ENCODE data around the gene PCDHGC3. TPM values are rescaled to one million over a fixed set of nuclear protein-coding genes. Genes with fewer than 3 reads are reported as not detected.

PCDHGC3 gene
- polyA plus RNA-seq, 12 donors: 86.1 to 193 (median 119) TPM; not detected in 1

DNA sequence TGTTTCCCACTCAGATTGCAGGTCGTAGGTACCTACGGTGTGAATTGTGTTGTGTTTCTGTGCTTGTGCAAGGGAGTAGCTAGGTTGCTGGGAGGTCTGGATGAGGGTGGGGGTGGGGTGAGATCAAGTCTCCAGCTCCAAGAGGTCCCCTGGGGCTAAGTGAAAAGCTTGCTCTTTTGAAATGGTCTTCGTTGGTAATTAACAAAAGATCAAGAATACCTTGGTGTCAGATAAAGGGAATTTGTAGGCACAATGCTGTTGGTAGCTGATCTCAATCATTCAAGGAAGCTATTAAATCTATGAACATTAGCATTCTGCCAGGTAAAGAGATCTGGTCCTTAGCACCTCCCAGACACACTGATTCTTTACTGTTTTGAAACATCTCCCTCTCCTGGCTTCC, 8.1 kb downstream of the PCDHGC3 start:
- DNase-seq: no peak

DNA sequence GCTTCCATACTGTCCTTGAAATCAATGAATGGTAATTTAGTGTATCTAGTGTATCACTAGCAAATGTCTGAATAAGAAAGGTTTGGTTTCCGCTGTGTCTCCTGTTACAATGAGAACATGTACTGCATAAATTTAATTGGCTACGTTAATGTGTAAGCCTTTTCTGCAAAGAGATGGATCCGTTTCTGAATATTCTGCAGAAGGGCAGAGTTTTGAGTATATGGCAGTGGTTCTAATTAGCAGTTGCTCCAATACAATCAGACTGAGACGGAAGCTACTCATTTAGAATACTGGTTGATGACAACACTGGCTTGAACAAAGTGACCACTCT, 8.5 kb downstream of the PCDHGC3 start:
- DNase-seq: no peak

DNA sequence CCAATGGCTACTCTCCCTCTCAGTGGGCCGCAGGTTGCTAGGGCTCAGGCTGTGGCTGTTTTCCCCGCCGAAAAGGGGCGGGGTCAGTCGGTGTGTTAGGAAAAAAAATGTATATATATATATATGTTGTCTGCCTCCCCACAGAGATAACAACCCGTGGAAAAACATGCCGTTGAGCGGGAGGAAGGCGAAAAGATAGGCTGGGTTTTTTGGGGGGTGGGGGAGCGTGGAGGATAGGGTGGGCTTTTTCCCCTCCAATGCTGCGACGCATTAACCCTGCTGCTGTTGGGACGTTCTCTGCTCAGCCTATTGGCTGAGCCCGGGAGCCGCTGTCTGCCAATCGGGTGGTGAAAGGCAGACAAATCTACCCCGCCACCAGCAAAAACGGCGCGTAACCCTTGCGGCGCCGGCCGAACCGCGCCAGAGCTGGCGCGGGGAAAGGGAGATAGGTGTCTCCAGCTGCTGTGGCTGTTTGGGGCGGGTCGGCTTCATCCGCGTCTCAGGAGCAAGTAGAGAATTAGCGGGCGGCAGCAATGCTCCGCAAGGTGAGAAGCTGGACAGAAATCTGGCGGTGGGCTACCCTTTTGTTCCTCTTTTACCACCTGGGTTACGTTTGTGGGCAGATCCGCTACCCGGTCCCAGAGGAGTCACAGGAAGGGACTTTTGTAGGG, 9.0 kb downstream of the PCDHGC3 start, which contains the start of gene PCDHGC4:
Gene PCDHGC4, plus strand, starts transcription at position 390 of the 671 bp plus-strand sequence. Its CDS starts 144 bp downstream, at position 534.
- no peak for DNase-seq

DNA sequence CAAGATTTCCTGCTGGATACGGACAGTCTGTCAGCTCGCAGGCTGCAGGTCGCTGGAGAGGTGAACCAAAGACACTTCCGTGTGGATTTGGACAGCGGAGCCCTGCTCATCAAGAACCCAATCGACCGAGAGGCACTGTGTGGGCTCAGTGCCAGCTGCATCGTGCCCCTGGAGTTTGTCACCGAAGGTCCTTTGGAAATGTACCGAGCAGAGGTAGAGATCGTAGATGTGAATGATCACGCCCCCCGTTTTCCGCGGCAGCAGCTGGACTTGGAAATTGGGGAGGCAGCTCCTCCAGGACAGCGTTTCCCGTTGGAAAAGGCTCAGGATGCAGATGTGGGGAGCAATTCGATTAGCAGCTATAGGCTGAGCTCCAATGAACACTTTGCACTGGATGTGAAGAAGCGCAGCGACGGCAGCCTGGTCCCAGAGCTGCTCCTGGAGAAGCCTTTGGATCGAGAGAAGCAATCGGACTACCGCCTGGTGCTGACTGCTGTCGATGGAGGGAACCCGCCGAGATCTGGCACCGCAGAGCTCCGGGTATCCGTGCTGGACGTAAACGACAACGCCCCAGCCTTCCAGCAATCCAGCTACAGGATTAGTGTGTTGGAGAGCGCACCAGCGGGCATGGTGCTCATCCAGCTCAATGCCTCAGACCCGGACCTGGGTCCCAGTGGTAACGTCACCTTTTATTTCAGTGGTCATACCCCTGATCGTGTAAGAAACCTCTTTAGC, 9.7 kb downstream of the PCDHGC3 start:
- DNase-seq: no peak

DNA sequence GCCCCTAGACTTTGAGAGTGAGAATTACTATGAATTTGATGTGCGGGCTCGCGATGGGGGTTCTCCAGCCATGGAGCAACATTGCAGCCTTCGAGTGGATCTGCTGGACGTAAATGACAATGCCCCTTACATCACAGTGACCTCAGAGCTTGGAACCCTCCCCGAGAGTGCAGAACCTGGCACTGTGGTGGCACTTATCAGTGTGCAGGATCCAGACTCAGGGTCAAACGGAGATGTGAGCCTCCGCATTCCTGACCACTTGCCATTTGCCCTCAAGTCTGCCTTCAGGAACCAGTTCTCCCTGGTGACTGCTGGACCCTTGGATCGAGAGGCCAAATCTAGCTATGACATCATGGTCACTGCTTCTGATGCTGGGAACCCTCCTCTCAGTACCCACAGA, 10.3 kb downstream of the PCDHGC3 start:
- DNase-seq: no peak

DNA sequence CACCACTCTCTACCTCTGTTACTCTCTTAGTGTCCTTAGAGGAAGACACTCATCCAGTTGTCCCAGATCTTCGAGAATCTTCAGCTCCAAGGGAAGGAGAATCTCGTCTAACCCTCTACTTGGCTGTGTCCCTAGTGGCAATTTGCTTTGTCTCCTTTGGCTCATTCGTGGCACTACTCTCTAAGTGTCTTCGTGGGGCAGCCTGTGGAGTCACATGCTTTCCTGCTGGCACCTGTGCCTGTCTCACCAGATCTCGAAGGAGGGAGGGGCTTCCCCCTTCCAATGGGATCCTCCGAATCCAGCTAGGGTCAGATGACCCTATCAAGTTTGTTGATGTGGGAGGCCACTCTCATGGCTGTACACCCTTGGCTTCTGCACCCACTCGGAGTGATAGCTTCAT, 11.4 kb downstream of the PCDHGC3 start:
- no peak for DNase-seq

DNA sequence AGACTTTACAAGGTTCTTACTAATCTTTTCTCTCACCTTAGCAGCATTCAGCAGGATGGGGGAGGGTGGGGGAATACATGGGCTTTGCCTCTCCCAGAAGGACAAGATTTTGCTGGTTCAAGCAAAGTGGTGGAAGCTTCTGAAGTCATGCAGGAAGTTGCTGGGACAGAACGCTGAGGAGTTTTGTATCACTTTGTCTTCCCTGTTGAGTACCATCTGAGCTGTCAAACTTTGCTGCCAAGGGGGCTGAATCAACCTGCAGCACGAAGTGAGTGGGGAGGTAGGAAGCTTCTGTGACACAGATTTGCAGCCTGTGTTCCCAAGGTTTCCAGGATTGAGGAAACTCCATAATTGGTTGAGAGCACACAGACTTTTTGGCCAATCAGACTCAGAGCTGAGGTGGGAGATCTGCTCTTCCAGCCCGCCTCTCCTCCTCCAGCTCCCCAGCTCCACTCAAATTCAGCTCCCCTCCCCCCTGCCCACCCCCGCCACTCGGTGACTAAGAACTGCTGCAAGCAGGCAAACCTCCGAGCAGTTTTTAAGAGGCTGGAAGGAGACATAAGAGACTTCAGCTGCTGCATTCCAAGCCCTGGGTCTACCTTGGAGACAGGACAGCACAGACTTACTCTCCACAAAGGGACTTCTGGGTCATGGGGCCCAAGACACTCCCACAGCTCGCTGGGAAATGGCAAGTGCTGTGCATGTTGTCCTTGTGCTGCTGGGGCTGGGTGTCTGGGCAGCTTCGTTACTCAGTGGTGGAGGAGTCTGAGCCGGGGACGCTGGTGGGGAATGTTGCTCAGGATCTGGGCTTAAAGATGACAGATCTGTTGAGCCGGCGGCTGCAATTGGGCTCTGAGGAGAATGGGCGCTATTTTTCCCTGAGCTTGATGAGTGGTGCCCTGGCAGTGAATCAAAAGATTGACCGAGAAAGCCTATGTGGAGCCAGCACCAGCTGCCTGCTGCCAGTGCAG, 13.1 kb downstream of the PCDHGC3 start, which contains the start of gene PCDHGC5:
Gene PCDHGC5, plus strand, starts transcription at position 491 of the 971 bp plus-strand sequence. Its CDS starts 160 bp downstream, at position 651.
- no peak for DNase-seq

DNA sequence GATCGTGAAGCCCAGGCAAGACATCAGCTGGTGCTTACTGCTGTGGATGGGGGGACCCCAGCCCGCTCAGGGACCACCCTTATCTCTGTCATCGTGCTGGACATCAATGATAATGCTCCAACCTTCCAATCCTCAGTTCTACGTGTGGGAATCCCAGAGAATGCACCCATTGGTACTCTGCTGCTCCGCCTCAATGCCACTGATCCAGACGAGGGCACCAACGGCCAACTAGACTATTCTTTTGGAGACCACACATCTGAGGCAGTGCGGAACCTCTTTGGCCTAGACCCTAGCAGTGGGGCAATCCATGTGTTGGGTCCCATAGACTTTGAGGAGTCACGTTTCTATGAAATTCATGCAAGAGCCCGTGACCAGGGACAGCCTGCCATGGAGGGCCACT, 14.1 kb downstream of the PCDHGC3 start:
- DNase-seq: no peak

DNA sequence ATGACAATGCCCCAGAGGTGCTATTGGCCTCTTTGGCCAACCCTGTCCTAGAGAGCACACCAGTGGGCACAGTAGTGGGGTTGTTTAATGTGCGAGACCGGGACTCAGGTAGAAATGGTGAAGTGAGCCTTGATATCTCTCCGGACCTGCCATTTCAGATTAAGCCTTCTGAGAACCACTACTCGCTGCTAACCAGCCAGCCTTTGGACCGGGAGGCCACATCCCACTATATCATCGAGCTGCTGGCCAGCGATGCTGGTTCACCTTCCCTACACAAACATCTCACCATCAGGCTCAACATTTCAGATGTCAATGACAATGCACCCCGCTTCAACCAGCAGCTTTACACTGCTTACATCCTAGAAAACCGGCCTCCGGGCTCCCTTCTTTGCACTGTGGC, 14.5 kb downstream of the PCDHGC3 start:
- no peak for DNase-seq

DNA sequence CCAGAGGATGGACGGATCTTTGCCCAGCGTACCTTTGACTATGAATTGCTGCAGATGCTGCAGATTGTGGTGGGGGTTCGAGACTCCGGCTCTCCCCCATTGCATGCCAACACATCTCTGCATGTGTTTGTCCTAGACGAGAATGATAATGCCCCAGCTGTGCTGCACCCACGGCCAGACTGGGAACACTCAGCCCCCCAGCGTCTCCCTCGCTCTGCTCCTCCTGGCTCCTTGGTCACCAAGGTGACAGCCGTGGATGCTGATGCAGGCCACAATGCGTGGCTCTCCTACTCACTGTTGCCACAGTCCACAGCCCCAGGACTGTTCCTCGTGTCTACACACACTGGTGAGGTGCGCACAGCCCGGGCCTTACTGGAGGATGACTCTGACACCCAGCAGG, 15.0 kb downstream of the PCDHGC3 start:
- no peak for DNase-seq

DNA sequence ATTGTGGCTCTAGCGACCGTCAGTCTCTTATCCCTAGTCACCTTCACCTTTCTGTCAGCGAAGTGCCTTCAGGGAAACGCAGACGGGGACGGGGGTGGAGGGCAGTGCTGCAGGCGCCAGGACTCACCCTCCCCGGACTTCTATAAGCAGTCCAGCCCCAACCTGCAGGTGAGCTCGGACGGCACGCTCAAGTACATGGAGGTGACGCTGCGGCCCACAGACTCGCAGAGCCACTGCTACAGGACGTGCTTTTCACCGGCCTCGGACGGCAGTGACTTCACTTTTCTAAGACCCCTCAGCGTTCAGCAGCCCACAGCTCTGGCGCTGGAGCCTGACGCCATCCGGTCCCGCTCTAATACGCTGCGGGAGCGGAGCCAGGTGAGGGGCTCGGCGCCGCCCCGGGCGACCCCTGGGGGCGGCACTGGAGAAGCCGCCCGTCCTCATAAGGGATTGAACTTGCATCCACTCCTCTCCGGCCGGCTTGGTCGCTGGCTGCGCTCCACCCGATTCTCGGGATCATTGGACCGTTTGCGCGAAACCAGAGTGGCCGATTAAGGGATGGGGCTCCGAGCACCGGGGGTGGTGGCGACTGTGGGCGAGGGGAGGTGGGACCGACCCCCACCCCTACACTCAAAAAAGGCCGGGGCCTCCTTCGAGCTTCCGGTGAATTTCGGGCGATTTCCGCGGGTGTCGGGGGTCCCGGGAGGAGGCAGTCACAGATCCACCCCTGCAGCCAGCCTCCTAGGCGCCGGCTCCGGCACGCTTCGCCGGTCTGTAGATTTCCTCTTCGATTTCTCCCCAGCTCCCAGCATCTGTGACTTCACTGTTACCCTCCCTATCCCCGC, 15.8 kb downstream of the PCDHGC3 start:
- DNase-seq: no peak

DNA sequence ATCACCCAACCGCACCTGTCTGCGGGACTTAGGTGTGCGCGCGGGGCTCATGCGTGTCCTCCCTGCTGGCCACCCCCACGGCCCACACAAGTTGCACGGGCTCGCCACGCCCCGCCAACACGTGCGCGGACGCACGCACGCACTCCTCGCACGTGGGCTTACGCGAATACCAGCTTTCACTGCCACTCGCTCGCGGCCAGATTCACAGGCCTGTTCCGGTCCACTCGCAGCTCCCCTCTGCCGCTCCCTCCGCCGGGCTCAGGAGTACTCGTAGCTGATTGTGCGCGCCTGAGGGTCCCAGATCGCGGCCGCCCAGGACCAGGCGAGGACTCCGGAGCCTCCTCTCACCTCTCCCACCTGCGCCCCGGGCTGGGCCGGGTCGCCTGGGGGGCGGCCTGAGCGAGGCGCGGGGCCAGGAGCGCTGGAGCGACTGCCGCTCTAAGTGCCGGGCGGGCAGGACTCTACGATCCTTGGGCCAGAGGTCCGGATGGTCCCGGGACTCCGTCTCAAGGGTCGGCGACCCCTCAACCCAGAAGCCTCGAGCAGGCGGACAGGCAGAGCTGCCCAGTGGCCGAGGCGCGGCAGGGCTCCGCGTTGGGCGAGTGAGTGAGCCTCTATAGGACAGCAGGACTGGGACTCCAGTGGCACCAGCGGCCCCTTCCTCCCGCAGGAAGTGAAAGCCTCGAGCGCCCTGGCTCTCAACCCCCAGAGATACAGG, 16.6 kb downstream of the PCDHGC3 start:
- DNase-seq: no peak

DNA sequence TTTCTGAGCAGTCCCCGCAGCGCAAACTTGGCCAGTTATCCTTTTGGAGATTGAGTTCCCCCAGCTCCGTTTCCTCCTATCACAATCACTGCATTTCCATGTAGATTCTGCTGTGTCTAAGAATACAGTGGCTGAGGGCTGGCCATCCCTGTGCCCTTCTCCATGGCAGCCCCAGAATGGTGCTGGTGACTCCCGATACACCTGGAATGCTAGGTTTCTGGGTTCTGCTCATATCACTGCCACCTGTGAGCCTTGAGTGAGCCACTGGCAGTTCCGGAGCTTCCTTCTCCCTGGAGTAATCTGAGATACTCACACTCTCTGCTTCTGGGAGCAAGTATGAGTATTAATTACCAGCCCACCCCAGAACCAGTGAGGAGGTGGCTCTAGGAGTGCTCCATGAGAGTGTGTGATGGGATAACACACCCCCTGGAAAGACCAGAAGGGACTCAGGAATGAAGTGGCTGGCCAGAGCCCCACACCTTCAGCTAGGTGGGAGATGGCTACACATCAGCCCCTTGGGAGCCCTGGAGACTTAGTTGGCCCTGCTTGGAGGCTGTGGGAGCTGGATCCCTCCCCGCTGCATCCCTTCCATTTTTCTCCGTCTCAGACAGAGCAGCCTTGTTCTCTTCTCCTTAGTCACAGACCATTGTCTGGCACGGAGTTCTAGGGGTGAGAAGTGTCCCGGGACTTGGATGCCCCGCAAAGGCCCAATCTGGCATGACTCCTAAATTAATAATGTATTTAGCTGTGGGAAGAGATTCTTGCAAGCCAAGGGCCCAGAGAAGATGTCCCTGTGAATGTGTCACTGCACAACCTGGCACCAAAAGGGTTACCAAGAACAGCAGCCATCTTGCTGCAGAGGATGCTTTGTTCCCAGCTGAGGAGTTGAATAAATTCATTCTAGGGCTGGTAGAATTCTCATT, 18.0 kb downstream of the PCDHGC3 start:
- no peak for DNase-seq

DNA sequence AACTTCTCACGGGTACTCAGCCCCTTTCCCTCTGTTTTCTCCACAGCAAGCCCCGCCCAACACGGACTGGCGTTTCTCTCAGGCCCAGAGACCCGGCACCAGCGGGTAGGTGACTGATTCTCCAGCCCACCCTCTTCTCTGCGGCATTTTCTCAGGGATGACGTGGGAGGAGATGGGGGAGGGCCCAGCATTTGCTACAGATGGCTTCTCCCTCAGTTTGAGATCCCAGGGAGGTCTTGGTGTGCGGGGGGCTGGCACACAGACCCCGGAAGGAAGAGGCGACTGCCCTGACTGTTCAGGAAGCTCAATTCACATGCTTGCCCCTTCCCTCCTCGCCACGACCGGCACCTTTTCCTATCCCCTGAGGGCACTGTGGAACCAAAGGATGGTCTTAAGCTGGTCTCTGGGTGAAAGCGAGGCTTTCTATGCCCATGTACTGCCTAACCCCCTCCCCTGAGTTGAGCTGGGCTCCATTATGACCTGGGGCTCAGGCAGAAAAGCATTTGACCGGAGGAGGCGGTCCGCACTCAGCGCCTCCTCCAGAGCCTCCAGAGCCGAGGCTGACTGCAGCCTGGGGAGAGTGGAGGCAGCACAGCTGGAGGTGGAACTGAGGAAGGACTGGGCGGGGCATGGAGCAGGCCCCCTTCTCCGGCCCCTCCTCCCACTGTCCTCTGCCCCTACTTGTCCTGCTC, 19.1 kb downstream of the PCDHGC3 start:
- DNase-seq: no peak

DNA sequence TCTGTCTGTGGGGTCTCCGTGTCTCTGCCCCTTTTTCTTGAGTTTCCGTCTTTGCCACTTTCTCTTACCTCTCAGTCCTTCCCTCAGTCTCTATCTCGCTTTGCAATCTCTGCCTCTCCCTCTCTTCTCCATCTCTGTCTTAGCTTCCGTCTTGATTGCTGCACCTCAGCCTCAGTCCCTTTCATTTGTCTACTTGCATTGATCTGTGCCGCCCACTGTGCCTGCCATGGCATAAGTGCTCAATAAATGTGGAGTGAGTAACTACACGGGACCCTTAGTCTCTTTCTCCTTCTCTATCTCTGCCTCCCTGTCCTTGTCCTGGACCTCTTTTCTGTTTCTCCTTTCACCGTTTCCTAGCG, 19.7 kb downstream of the PCDHGC3 start:
- no peak for DNase-seq

DNA sequence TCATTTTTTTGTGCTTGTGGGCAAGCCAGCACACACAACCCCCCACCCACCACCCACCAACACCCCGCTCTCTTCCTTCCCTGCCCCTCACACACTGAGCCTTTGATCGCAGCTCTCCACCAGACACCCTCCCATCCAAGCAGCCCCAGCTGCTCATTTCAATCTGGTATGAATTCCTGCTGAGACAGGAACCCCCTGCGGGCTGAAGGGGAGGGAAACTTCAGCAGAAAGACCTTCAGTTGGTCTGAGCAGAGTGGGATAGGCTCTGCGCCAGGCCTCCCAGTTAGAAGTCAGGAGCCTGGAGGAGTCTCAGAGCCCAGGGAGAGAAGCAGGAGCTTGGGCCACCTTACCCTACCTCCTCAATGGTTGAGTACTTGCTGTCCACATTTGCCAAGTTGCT, 20.3 kb downstream of the PCDHGC3 start:
- no peak for DNase-seq

DNA sequence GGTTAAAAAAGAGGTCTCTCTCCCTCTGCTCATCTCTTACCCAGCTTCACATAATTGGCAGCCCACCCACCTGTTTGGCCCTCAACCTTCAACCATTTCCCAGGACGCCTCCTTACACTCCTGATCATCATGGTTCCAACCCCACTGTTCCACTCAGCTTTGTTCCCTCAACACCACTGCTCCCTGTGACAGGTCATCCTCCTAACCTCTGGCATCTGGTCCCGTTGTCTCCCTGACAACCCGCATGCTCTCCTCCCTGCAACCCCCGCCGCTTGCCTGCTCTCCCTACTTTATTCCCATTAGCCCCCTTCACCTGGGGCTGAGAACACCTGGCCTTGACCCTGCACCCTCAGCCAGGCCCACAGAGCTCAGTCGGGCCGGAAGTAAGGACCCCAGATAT, 26.0 kb downstream of the PCDHGC3 start:
- no peak for DNase-seq

DNA sequence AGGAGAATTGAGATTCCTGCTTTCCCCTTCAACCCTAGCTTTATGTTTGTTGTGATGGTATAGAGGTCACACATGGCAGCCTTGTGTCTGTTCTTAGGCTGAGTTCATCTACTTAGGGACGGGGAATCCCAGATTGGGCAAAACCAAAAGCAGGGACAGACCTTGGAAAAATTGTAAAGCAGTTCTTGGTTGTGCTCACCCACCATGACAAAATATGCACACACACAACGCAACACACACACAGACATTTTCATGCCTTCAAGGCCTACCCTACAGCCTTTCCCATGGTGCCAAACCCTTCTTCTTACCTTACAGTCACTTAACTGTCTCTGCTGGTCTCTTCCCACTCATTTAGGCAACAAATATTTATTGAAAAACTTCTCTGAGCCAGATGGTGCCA, 27.9 kb downstream of the PCDHGC3 start:
- no peak for DNase-seq

DNA sequence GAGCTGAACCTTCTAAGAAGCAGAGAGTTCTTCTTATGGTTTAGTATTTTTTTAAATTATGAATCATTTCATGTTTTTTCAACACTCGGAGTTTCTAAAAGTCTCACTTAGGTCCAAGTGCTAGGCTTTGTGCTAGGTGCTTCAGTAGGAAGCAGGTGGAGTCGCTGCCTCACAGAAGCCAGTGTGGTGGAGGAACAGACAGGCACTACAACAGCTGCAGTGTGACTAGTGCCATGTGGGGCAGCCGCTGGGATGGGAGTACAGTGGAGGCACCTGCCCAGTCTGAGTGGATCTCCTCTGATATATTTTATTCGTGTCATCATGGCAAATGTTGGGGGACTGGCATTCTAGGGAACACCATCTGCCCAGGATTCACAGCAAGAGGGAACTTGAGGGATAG, 28.4 kb downstream of the PCDHGC3 start:
- no peak for DNase-seq
